ENCODE measurements around the gene CFL1.

Gene CFL1

DNA sequence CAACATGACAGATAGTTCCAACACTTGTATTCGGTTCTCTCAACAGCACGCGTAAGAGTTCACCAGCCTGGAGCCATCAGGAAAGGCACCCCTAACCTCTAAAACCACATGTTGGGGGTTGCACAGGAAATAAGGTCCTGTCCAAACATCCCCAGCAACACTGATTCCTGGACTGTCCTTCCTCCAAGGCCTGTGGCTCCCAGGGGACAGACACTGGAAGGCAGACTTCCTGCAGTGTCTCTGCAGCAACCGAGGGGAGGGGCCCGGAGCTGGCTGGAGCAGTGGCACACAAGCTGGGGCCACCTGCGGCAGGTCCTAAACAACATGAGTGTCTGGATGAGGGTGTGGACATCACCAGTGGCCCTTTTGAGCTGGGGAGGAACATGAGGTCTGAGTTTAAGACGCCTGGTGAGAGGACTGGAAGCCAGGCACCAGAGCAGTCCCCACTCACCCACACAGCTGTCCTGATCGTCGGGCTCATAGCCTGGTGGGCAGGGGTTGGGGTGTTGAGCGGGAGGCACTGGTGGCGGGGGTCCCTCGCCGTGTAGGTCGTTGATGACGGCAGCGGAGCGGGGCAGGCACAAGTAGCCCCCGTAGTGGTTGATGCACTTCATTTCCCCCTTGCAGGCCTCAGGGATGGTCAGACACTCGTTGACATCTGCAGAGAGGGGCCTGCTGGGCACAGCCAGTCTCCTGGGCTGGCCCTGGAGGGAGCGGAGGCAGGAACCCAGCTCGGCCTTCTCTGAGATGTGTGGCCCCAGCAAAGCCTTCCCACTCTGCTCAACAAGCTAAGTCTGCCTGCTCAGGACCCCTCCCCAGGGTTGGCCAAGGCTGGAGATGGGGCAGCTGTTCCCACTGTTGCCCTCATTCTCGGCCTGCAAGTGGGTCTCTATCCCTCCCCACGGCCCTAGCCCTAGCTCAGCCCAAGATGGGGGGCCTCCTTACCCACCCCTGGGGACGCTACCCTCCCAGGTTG lies 13.0 kb upstream of the CFL1 start:
- DNase-seq (ENCODE audit: low read depth in 2 of 2), result no peak

DNA sequence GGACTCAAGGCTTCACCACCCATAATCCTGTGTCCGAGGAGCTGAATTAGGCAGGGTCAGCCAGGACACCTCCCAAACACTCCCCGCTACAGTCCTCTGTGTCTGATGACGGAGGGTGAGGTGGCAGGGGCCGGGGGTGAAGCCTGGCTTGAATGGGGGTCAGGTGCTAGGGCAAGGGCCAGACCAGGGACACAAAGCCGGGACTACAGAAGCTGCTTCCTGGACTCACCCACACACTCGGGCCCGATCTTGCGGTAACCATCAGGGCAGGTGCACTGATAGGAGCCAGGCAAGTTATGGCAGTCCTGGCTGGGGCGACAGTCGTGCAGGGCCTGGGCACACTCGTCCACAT lies 12.3 kb upstream of the CFL1 start:
- no peak for DNase-seq (ENCODE audit: low read depth in 2 of 2)

DNA sequence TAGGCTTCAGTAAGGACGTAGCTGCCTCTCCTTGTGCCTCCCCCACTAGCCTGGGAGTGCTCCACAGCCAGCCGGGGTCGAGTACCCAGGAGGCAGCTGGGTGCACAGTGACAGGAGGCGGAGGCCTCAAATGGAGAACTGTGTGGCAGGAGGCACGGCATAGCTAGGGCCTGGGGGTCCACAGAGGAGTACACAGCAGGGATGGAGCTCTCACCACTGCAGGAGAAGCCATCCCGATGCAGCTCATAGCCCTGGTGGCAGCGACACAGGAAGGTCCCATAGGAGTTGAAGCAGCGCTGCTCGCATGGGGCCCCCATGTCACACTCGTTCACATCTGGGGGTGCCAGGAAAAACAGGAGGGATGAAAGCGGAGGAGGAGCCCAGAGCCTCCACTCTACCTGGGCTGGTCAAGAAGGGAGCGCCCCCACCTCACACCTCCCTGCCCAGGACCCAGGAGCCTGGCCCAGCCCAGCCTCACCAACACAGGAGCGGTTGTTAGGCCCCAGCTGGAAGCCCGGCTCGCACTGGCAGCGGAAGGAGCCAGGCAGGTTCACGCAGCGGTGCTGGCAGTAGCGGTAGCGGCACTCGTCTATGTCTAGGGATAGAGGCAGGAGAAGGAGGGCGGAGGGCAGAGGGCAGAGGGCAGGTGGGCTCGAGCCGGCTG lies 11.8 kb upstream of the CFL1 start:
- no peak for DNase-seq (ENCODE audit: low read depth in 2 of 2)

DNA sequence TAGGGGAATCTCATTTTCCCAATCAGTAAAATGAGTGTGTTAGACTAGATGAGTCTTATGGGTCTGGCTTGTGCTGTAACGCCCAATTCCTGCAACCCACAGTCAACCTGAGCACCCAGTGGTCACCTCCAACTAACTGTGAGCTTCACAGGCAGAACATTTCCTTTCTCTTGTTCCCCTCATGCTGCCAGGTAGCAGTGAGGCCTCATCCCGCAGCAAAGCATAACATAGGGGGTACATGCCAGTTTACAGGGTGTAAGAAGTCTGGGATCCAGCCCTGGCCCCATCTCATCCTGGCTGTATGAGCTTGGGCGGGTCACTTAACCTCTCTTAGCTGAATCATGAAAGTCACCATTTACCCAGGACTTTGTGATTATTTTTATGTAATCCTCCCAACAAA lies 10.9 kb upstream of the CFL1 start:
- no peak for DNase-seq (ENCODE audit: low read depth in 2 of 2)

DNA sequence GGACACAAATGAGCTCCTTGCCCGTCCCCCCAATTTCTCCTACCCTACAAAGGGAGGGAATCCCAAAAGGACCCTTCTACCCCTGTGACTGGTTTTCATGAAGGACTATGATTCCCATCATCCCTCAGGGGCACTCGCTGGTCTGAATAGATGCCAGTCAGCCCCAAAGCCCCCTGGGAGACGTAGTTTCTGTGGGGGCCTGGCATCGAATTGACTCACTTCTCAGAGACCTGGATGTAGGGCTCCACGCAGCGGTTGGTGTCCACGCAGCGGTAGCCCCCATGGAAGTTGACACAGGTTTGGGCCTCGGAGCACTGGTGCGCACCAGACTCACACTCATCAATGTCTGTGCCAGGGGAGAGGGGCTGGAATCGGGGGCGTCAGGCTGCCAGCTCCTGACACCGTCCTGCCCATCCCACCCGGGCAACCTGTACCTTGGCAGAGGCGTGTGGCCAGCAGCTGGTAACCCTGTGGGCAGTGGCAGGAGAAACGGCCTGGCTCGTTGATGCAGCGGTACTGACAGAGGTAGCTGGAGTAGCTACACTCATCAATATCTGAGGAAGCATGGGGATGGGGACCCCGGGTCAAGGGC lies 10.2 kb upstream of the CFL1 start:
- no peak for DNase-seq (ENCODE audit: low read depth in 2 of 2)

DNA sequence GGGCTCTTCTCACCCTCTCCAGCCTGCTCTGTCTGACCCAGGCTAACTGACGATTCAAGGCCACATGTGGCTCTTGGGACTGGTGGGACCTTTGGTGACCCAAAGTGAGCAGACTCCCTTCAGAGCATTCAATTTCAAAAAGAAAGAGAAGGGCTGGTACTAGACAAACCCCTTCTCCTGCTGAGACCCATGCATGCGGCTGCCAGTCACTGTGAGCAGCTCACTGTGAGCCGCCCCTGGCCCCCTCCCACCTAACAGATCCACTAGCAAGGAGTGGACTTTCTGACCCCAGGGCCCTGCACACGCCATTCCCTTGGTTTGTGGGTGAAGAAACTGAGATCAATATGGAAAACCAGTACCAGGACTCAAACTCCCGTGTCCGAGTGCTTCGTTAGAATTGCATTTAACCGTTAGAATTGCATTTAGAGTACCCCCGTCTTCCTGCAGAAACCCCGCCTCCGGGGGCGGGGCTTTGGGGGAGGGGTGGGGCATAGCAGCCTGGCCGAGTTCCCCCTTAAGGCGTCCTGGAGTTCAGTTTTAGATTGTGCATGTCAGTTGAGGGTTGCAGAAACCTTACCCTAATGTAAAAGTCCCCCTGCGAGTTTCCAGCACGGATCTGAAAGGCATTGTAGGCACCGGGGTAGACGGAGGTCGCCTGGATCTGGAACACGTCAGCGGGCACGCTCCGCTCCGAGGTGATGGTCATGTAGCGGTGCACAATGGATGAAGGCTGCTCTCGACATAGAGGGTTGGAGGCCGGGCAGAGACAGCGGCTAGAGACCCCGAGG lies 9.5 kb upstream of the CFL1 start:
- no peak for DNase-seq (ENCODE audit: low read depth in 2 of 2)

DNA sequence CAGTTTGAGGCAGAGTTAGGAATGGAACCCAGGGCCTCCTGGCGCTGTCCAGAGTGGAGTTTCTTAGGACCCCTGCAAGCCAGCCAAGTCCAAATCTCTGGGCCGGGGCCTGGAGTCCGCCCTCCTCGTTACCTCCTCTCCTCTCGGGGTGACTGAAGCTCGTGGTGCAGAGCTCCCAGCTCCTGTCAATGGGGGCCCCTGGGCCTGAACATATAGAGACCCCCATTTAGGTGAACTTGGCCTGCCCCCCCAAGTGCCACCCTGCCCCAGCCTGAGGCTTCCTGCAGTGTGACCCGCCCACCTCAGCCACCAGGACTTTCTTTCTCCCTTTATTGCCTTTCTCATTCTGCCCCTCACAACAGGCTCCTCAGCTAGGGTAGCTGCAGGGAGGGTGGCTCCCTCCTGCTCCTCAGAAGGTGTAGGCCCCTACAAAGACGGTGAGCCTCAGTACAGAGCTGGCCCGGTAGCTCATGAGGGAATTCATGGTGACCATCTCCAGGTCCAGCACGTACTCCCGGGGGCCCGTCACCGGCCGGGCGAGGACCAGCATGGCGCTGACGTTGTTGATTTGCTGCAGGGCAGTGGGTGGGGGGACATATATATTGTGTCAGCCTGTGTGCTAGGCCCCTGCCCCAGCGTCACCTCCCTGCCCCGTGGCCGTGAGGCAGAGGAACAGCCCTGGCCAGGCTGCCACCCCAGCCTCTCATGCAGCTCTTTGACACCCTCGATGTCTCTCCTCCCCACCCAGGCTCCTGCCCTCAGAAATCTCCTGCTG lies 8.7 kb upstream of the CFL1 start:
- no peak for DNase-seq (ENCODE audit: low read depth in 2 of 2)

DNA sequence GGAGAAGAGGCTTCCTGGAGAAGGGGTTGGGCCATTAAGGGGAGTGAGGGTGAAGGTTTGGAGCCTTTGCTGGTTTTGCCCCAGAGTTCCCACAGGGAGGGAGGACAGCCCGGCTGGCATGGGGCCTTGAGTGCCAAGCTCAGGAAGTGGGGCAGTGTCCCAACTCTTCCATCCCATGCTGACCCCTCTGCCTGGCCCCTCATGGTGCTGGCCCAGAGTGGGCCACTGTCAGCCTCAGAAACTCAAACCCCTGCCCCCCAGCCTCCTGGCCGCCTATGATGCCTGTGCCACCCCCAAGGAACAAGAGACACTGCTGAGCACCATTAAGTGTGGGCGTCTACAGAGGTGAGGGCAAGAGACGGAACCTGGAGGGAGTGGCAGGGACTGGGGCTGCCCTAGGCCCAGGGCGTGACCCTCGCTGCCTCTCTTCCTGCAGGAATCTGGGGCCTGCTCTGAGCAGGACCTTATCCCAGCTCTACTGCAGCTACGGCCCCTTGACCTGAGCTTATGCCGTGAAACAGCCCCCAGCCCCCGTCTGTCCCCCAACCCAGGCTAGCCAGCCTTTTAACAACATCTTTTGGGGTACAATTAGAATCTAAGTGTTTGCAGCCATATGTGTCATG lies 7.7 kb upstream of the CFL1 start:
- DNase-seq (ENCODE audit: low read depth in 2 of 2), result no peak

DNA sequence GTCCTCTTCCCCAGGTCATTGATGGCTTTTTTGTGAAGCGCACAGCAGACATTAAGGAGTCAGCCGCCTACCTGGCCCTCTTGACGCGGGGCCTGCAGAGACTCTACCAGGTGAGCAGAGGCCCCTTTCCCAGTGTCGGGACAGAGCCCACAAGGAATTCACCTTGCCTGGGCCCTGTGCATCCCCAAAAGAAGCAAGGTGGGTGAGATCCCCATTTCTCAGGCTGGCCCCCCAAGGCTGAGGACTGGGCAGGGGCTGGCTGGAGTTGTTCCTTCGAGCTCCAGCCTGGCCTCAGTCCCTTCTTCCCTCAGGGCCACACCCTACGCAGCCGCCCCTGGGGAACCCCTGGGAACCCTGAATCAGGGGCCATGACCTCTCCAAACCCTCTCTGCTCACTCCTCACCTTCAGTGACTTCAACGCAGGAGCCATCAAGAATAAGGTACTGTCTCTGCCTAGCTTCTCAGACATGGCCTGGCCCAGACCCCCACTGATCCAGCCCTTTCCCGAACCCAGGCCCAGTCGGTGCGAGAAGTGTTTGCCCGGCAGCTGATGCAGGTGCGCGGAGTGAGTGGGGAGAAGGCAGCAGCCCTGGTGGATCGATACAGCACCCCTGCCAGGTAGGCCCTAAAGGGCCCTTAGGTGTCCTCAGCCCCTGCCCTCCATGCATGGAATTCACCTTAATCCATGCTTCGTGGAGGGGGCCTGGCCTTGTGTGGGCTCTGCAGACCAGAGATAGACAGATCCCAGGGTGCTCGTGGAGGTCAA lies 6.9 kb upstream of the CFL1 start:
- DNase-seq (ENCODE audit: low read depth in 2 of 2), result no peak

DNA sequence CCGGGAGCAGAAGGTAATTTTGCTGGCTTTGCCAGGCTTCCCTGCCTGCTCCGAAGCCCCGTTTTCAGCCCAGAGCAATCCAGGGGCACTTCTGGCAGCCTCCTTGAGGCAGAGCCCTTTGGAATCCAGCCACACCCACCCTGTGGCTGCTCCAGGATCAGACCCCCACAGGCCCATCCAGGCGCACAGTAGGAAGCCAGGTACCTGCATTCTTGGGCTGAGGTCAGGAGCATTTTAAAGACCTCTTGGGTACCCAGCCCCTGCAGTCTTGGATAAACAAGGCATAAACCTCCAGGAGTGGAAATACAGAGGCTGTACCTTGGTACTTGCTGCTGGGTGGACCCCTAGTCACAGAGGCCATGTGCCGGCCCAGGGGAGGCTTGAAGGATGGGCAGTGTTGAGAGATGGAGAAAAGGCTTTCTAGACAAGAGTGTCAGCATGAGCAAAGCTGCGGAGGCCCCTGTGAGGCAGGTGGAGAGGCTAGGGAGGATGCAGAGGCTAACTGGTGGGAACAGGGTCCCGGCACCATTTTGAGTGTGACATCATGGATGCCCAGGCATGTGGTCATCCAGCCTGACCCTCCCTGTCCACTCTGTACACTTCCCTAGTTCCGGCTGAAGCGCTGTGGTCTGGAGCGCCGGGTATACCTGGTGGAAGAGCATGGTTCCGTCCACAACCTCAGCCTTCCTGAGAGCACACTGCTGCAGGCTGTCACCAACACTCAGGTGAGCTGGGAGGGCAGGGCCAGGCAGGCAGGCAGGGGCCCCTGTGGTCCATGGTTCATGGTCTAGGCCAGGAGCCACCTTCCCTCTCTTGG lies 6.1 kb upstream of the CFL1 start:
- no peak for DNase-seq (ENCODE audit: low read depth in 2 of 2)

DNA sequence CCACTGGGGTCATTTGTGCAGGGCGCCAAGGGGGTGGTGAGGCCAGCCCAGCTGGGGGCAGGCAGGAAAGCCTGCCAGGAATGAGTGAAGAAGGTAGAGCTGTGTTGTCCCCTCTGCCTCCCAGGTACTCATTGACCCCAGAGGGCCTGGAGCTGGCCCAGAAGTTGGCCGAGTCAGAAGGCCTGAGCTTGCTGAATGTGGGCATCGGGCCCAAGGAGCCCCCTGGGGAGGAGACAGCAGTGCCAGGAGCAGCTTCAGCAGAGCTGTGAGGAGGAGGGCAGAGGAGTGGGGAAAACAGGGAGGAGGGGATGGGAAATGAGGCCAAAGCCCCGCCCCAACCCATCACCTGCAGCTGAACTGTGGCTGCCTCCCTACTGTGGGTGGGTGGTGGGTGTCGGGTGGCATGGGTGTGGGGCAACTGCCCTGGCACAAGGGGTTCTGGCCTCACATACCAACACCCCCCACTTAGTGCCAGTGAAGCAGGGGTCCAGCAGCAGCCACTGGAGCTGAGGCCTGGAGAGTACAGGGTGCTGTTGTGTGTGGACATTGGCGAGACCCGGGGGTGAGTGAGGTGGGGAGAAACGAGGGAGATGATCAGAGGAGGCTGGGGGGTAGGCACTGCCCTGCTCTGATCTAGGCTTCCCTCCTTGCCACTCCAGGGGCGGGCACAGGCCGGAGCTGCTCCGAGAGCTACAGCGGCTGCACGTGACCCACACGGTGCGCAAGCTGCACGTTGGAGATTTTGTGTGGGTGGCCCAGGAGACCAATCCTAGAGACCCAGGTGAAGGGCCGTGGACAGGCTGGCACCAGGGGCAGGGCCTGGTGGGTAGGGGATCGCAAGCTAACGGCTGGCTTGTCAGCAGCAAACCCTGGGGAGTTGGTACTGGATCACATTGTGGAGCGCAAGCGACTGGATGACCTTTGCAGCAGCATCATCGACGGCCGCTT lies 5.2 kb upstream of the CFL1 start:
- no peak for DNase-seq (ENCODE audit: low read depth in 2 of 2)

DNA sequence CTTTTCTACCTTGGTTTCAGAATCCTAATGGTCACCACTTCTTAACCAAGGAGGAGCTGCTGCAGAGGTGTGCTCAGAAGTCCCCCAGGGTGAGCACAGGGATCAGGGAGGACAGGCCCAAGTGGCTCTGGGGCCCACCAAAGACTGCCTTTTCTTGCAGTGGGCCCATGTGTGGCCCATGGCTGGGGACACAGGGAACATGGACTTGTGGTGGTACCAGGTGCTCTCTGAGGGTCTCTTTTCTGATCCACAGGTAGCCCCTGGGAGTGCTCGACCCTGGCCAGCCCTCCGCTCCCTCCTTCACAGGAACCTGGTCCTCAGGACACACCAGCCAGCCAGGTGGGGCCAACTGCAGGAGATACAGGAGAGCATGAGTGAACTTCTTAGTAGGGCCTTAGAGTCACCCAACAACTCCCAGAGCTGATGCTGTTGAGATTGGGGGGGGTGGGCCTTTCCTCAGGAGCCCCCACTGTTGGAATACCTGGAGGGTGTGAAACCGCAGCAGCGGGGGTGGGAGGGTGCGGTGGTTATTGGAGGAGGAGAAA lies 4.3 kb upstream of the CFL1 start:
- DNase-seq (ENCODE audit: low read depth in 2 of 2), result no peak

DNA sequence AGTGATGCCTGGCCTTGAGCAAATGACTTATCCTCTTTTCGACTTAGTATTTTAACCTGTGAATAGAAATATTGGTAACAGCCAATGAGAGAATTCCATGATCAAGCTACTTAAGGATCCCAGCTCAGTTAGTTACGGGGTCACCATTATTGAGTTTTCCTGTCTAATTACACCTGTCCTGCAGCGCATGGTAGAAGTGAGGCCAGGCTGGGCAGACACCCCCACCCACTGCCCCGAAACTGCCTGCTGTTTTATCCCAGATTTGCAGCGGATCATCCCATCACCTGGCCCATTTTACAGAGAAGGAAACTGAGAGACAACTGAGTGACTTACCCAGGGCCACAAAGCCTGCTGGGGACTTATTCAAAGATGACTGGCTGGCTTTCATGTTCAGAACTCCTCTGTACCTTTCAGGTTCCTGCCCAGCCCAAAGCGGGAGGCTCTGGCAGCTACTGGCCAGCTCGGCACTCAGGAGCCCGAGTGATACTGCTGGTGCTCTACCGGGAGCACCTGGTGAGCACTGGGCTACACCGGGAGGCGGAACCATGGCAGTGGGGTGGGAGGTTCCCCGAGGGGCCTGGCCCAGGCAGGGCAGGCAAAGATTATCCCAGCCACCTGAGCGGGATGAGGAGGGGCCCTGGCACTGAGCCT lies 3.7 kb upstream of the CFL1 start:
- no peak for DNase-seq (ENCODE audit: low read depth in 2 of 2)

DNA sequence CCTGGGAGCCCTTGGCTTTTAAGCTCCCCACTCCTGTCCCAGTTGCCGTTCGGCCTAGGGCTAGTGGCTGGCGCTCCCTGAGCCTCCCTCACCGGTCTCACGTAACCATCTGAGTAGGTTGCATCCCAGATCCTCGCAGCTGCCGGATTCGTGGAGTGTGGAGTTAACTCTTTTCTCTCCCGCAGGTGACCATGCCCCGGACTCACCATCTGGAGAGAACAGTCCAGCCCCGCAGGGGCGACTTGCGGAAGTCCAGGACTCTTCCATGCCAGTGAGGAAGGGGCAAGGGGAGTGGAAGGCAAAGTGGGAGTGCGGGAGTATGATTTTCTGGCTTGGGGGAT lies 3.2 kb upstream of the CFL1 start:
- DNase-seq (ENCODE audit: low read depth in 2 of 2), result no peak

DNA sequence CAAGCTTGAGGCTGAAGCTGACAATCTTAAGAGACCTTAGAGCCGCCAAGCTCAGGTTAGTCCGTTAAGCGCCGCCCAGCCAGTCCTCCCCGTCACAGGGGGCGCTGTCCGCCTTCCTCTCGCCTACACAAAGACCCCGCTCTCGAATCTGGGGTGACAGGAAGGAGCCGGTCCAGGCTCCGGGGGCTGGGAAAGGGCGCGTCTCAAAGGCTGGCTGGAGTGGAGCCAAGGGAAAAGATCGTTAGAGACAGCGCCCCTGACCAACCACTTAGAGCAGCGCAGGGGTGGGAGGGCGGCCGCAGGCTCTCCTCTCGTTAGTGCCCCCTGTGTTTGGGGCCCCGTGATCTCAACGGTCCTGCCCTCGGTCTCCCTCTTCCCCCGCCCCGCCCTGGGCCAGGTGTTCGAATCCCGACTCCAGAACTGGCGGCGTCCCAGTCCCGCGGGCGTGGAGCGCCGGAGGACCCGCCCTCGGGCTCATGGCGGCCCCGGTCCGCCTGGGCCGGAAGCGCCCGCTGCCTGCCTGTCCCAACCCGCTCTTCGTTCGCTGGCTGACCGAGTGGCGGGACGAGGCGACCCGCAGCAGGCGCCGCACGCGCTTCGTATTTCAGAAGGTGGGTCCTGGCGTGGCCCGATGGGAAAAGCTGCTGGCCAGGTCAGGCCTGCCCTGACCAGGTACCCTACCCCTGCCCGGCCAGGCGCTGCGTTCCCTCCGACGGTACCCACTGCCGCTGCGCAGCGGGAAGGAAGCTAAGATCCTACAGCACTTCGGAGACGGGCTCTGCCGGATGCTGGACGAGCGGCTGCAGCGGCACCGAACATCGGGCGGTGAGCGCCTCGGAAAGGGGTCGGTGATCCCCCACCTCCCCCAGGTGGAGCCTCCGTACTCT lies 2.5 kb upstream of the CFL1 start, which contains the start of gene MUS81:
TSS of gene MUS81 (plus strand) at position 156 of the 887 bp plus-strand sequence. CDS start at position 477, 321 bp downstream.
- DNase-seq (ENCODE audit: low read depth in 2 of 2), result peak; percentile 95 to 96

DNA sequence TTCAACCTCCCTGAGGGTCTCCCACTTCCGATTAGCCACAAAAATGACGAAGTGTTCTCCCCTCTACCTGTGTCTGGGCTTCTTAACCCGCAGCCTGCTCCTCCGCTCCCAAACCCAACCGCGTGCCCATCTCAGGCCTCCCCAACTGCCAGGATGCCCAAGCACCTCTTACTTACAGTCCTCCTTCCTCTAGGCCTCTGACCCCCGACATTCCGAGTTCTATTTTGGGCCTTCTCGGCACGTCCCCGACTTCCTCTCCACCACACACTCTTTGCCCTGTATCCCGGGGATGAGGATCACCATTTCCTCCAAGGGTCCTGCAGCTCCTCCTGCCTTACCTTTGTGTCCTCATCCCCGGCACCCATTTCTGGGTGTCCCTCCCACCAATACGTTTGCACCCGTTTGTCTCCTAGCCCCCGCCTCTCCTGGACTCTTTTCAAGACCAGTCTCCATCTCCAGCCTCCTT lies 1.9 kb upstream of the CFL1 start:
- peak; percentile 32 to 37 for DNase-seq (ENCODE audit: low read depth in 2 of 2)
